Measurements from ENCODE around the gene FBRSL1.

The FBRSL1 gene

GRCh38 chr12:132525833-132526455, 36.0 kb downstream of the FBRSL1 start:
- no peaks in the 10 kb centered on the region for H3K27me3 Mint-ChIP-seq (ENCODE audit: low read depth)
- no peak overlapping the region for H3K27ac Mint-ChIP-seq

DNA sequence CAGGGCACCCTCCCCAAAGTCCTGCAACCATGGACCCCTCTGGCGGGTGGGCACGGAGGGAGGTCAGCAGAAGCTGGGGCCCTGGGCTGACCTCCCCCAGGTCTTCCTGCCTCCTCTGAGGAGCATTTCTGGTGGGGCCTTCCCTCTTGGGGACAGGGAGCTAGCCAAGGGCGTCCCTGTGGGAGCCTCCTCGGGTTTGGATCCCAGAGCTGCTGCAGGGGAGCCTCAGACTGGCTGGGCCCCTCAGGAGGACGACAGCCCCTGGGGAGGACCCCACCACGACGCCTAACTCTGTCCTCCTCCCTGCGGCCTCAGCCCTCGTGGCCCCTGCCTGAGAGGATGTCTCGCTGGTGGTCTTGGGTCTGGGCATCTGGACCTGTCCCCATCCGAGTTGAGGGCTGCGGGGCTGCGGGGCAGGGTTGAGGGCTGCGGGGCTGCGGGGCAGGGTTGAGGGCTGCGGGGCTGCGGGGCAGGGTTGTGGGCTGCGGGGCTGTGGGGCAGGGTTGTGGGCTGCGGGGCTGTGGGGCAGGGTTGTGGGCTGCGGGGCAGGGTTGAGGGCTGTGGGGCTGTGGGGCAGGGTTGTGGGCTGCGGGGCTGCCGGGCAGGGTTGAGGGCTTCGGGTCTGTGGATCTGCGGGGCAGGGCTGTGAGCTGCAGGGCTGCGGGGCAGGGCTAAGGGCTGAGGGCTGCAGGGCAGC, 37.4 kb downstream of the FBRSL1 start:
- Mint-ChIP-seq H3K9me3 (peaks cover 2% of the 10 kb centered on the region), H3K4me1 (peaks cover 7% of the 10 kb centered on the region), H3K4me3 (no peak overlapping the region), H3K36me3 (ENCODE audit: low read depth) (peaks cover 14% of the 10 kb centered on the region), H3K27ac (no peak overlapping the region), H3K27me3 (ENCODE audit: low read depth) (no peaks in the 10 kb centered on the region)
- TF ChIP-seq CTCF (IDR thresholded peaks at IDR 0.05; ENCODE audit: unreplicated experiment in 3 of 3), result no peak

More at GRCh38 chr12:132525833-132526455, 36.0 kb downstream of the FBRSL1 start:
- Mint-ChIP-seq H3K9me3 (no peaks in the 10 kb centered on the region), H3K36me3 (ENCODE audit: low read depth) (peaks cover 5% of the 10 kb centered on the region), H3K4me1 (peaks cover 7% of the 10 kb centered on the region), H3K4me3 (no peak overlapping the region)
- TF ChIP-seq CTCF (IDR thresholded peaks at IDR 0.05; ENCODE audit: unreplicated experiment in 3 of 3), result no peak

GRCh38 chr12:132527883-132528264, 37.9 kb downstream of the FBRSL1 start:
- no peak for TF ChIP-seq CTCF (IDR thresholded peaks at IDR 0.05; ENCODE audit: unreplicated experiment in 3 of 3)
- H3K9me3 Mint-ChIP-seq, result peaks cover 3% of the 10 kb centered on the region
- H3K4me3 Mint-ChIP-seq, result no peak overlapping the region
- peaks cover 7% of the 10 kb centered on the region for H3K4me1 Mint-ChIP-seq
- H3K36me3 Mint-ChIP-seq (ENCODE audit: low read depth), result peaks cover 15% of the 10 kb centered on the region
- no peaks in the 10 kb centered on the region for H3K27me3 Mint-ChIP-seq (ENCODE audit: low read depth)
- no peak overlapping the region for H3K27ac Mint-ChIP-seq

- Mint-ChIP-seq H3K27ac (no peak overlapping the region), H3K27me3 (ENCODE audit: low read depth) (no peaks in the 10 kb centered on the region), H3K36me3 (ENCODE audit: low read depth) (peaks cover 19% of the 10 kb centered on the region), H3K9me3 (peaks cover 6% of the 10 kb centered on the region), H3K4me3 (no peak overlapping the region), H3K4me1 (peaks cover 7% of the 10 kb centered on the region)
- no peak for TF ChIP-seq CTCF (IDR thresholded peaks at IDR 0.05; ENCODE audit: unreplicated experiment in 3 of 3)
Observed at GRCh38 chr12:132528564-132529106, 38.7 kb downstream of the FBRSL1 start.

- H3K9me3 Mint-ChIP-seq, result peaks cover 6% of the 10 kb centered on the region
- peaks cover 7% of the 10 kb centered on the region for H3K4me1 Mint-ChIP-seq
- no peaks in the 10 kb centered on the region for H3K27me3 Mint-ChIP-seq (ENCODE audit: low read depth)
- no peak for TF ChIP-seq CTCF (IDR thresholded peaks at IDR 0.05; ENCODE audit: unreplicated experiment in 3 of 3)
- H3K27ac Mint-ChIP-seq, result no peak overlapping the region
- H3K4me3 Mint-ChIP-seq, result no peak overlapping the region
- peaks cover 21% of the 10 kb centered on the region for H3K36me3 Mint-ChIP-seq (ENCODE audit: low read depth)
Observed at GRCh38 chr12:132529156-132529839, 39.3 kb downstream of the FBRSL1 start.
